ENCODE results near the gene SAMD8. TPM values are rescaled to one million over a fixed set of nuclear protein-coding genes. Genes with fewer than 3 reads are reported as not detected.

SAMD8 gene
- total RNA-seq, 4 donors from 2014 or later = 19.0 to 28.0 (median 27.5) TPM

GRCh38 chr10:75229971-75230370, 118.5 kb downstream of the SAMD8 start:
- DNase-seq (ENCODE audit: extremely low spot score) = no peak
- H3K9me3 ChIP-seq = no peaks in the 10 kb centered on the region
- peak overlapping the region; percentile 62 to 90 (median 86) for H3K27ac ChIP-seq (replicated peaks in 1 of 4)
- 82% methylated on average over 3 of the region's 3 CpGs for WGBS
- no peak overlapping the region for H3K4me3 ChIP-seq
- H3K4me1 ChIP-seq = peaks cover 49 to 76% (median 66%) of the 10 kb centered on the region in 4 donors
- no peak for TF ChIP-seq CTCF (IDR thresholded peaks at IDR 0.05)
- no peak for TF ChIP-seq EP300 (IDR thresholded peaks at IDR 0.05)
- TF ChIP-seq POLR2A (IDR thresholded peaks at IDR 0.05; ENCODE audit: low read depth) = no peak
- no peak for TF ChIP-seq POLR2AphosphoS5 (IDR thresholded peaks at IDR 0.05)
- no peaks in the 10 kb centered on the region for H3K27me3 ChIP-seq
- intact Hi-C loops (cut with DNase I) = loop anchor here (2.0 to 5.0 kb wide), 2 partner anchors 41 to 118 kb away; partner anchors contain the start of gene SAMD8
- H3K36me3 ChIP-seq = peaks cover 6 to 58% (median 31%) of the 10 kb centered on the region in 4 donors

GRCh38 chr10:75230600-75231038, 119.2 kb downstream of the SAMD8 start:
- Histone ChIP-seq H3K4me1 (peaks cover 45 to 74% (median 66%) of the 10 kb centered on the region in 4 donors), H3K27ac (replicated peaks in 1 of 4) (peak overlapping the region; percentile 62 to 90 (median 86)), H3K36me3 (peaks cover 6 to 58% (median 31%) of the 10 kb centered on the region in 4 donors), H3K4me3 (no peak overlapping the region), H3K9me3 (no peaks in the 10 kb centered on the region), H3K27me3 (no peaks in the 10 kb centered on the region)
- TF ChIP-seq POLR2A (IDR thresholded peaks at IDR 0.05; ENCODE audit: low read depth) (no peak), EP300 (IDR thresholded peaks at IDR 0.05) (no peak), POLR2AphosphoS5 (IDR thresholded peaks at IDR 0.05) (peak; percentile 43 to 73), CTCF (IDR thresholded peaks at IDR 0.05) (peak; percentile 88 to 96 (median 90))
- 22% methylated on average over 5 of the region's 5 CpGs for WGBS
- intact Hi-C loops (cut with DNase I) = loop anchor here (2.0 to 5.0 kb wide), 2 partner anchors 42 to 118 kb away; partner anchors contain the start of gene SAMD8
- peak; percentile 97 for DNase-seq (ENCODE audit: extremely low spot score)

Other genes starting within 250 kb of the SAMD8 start
- gene VDAC2, start 99.1 kb downstream of the SAMD8 start, total RNA-seq = 100 to 1,000 TPM; 194 to 260 (median 234) TPM
- gene COMTD1, start 124.3 kb downstream of the SAMD8 start, total RNA-seq = 10 to 100 TPM; 23.7 to 44.5 (median 28.1) TPM

Data from esophagus muscularis mucosa (tissue), 4 donors.